HEK293 (cell line): Measurements from ENCODE around the gene LILRB3.
A peak's percentile ranks its signal among the peaks of the same experiment; 100 is the strongest.

Experiments used
- GFI1B ChIP-seq: fragments of 450-650 bp; formaldehyde crosslinking; IDR thresholded peaks from 2 replicates; pipeline ENCODE4 v1.5.1; 2016; ENCODE audit warnings: missing biosample characterization, missing genetic modification characterization
- GLI2 ChIP-seq: fragments of 450-650 bp; formaldehyde crosslinking; IDR thresholded peaks from 2 replicates; pipeline ENCODE4; 2017; ENCODE audit warnings: missing biosample characterization, missing genetic modification characterization, low read depth, borderline replicate concordance
- HOXD13 ChIP-seq: sonication (generic); formaldehyde crosslinking; IDR thresholded peaks from 2 replicates; pipeline ENCODE4 v1.8.0; 2022; ENCODE audit warnings: missing genetic modification reagents, borderline replicate concordance
- MEIS1 ChIP-seq: sonication (generic); formaldehyde crosslinking; IDR thresholded peaks from 2 replicates; pipeline ENCODE4 v1.8.1; 2022; ENCODE audit warnings: missing genetic modification reagents, mild to moderate bottlenecking, borderline replicate concordance
- MZF1 ChIP-seq: fragments of 450-650 bp; formaldehyde crosslinking; IDR thresholded peaks from 2 replicates; pipeline ENCODE4 v1.5.1; 2017; ENCODE audit warnings: missing biosample characterization, missing genetic modification characterization, borderline replicate concordance
- OSR2 ChIP-seq: fragments of 450-650 bp; formaldehyde crosslinking; IDR thresholded peaks from 2 replicates; pipeline ENCODE4 v1.5.1; 2016; ENCODE audit warnings: missing biosample characterization, missing genetic modification characterization
- PATZ1 ChIP-seq: fragments of 450-650 bp; formaldehyde crosslinking; IDR thresholded peaks from 2 replicates; pipeline ENCODE4 v1.5.1; 2016; ENCODE audit warnings: missing biosample characterization, missing genetic modification characterization
- SCRT1 ChIP-seq: fragments of 450-650 bp; formaldehyde crosslinking; IDR thresholded peaks from 2 replicates; pipeline ENCODE4 v1.5.1; 2016; ENCODE audit warnings: missing biosample characterization, missing genetic modification characterization, borderline replicate concordance
- TRIM28 ChIP-seq: IDR thresholded peaks from 2 replicates; pipeline ENCODE4 v1.6.1; 2011; ENCODE audit warnings: low read length, control low read depth, borderline replicate concordance
- ZNF146 ChIP-seq: fragments of 450-650 bp; formaldehyde crosslinking; IDR thresholded peaks from 2 replicates; pipeline ENCODE4 v1.5.1; 2016; ENCODE audit warnings: missing biosample characterization, missing genetic modification characterization
- ZNF157 ChIP-seq: fragments of 450-650 bp; formaldehyde crosslinking; IDR thresholded peaks from 2 replicates; pipeline ENCODE4 v1.5.1; 2016; ENCODE audit warnings: missing biosample characterization, missing genetic modification characterization
- ZNF2 ChIP-seq: fragments of 450-650 bp; formaldehyde crosslinking; IDR thresholded peaks from 2 replicates; pipeline ENCODE4 v1.5.1; 2016; ENCODE audit warnings: missing biosample characterization, missing genetic modification characterization
- ZNF211 ChIP-seq: fragments of 450-650 bp; formaldehyde crosslinking; IDR thresholded peaks from 2 replicates; pipeline ENCODE4 v1.5.1; 2016; ENCODE audit warnings: low read depth, missing biosample characterization, missing genetic modification characterization
- ZNF214 ChIP-seq: fragments of 450-650 bp; formaldehyde crosslinking; IDR thresholded peaks from 2 replicates; pipeline ENCODE4 v1.5.1; 2017; ENCODE audit warnings: missing biosample characterization, mild to moderate bottlenecking, missing genetic modification characterization, borderline replicate concordance
- ZNF24 ChIP-seq: fragments of 450-650 bp; formaldehyde crosslinking; IDR thresholded peaks from 2 replicates; pipeline ENCODE4 v1.5.1; 2016; ENCODE audit warnings: missing biosample characterization, missing genetic modification characterization
- ZNF248 ChIP-seq: fragments of 450-650 bp; formaldehyde crosslinking; IDR thresholded peaks from 2 replicates; pipeline ENCODE4 v1.5.1; 2017; ENCODE audit warnings: missing biosample characterization, missing genetic modification characterization
- ZNF274 ChIP-seq, 2 experiments: fragments of 200-500 bp in 1 of 2; fragments of 450-650 bp in 1 of 2; sonication (Bioruptor generic) in 1 of 2; formaldehyde crosslinking in 1 of 2; IDR thresholded peaks; 2 replicates each; pipeline versions ENCODE4 v1.5.1 to v1.6.1; 2014 to 2016; ENCODE audit warnings: borderline replicate concordance in 1 of 2, inconsistent platforms in 1 of 2, low read length in 1 of 2, missing biosample characterization in 1 of 2, missing genetic modification characterization in 1 of 2
- ZNF341 ChIP-seq: fragments of 450-650 bp; formaldehyde crosslinking; IDR thresholded peaks from 2 replicates; pipeline ENCODE4; 2016; ENCODE audit warnings: low read depth, missing biosample characterization, missing genetic modification characterization
- ZNF391 ChIP-seq: fragments of 450-650 bp; formaldehyde crosslinking; IDR thresholded peaks from 2 replicates; pipeline ENCODE4 v1.5.1; 2016; ENCODE audit warnings: low read depth, missing biosample characterization, missing genetic modification characterization, borderline replicate concordance
- ZNF423 ChIP-seq: fragments of 450-650 bp; formaldehyde crosslinking; IDR thresholded peaks from 2 replicates; pipeline ENCODE4 v1.5.1; 2016; ENCODE audit warnings: missing biosample characterization, missing genetic modification characterization
- ZNF501 ChIP-seq: fragments of 450-650 bp; formaldehyde crosslinking; IDR thresholded peaks from 2 replicates; pipeline ENCODE4 v1.5.1; 2016; ENCODE audit warnings: missing biosample characterization, missing genetic modification characterization
- ZNF530 ChIP-seq: fragments of 450-650 bp; formaldehyde crosslinking; IDR thresholded peaks from 2 replicates; pipeline ENCODE4 v1.5.1; 2016; ENCODE audit warnings: low read depth, missing biosample characterization, missing genetic modification characterization
- ZNF558 ChIP-seq: fragments of 450-650 bp; formaldehyde crosslinking; IDR thresholded peaks from 2 replicates; pipeline ENCODE4 v1.5.1; 2016; ENCODE audit warnings: missing biosample characterization, missing genetic modification characterization
- ZNF707 ChIP-seq: fragments of 450-650 bp; formaldehyde crosslinking; IDR thresholded peaks from 2 replicates; pipeline ENCODE4 v1.5.1; 2016; ENCODE audit warnings: missing biosample characterization, missing genetic modification characterization
- TF ChIP-seq, protein P1 (sequence below): fragments of 450-650 bp; formaldehyde crosslinking; IDR thresholded peaks from 2 replicates; pipeline ENCODE4 v1.5.1; 2016; ENCODE audit warnings: missing biosample characterization, missing genetic modification characterization
- TF ChIP-seq, protein P2 (sequence below): fragments of 450-650 bp; formaldehyde crosslinking; IDR thresholded peaks from 2 replicates; pipeline ENCODE4 v1.5.1; 2016; ENCODE audit warnings: missing biosample characterization, missing genetic modification characterization
- TF ChIP-seq, protein P3 (sequence below): fragments of 450-650 bp; formaldehyde crosslinking; IDR thresholded peaks from 2 replicates; pipeline ENCODE4 v1.5.1; 2017; ENCODE audit warnings: missing biosample characterization, missing genetic modification characterization

LILRB3 gene

GRCh38 chr19:54191011-54191810, 31.6 kb downstream of the LILRB3 start, which contains the start of gene TSEN34 (continued):
- TF ChIP-seq ZNF214 (tag by site-specific recombination) (no peak), ZNF558 (tag by site-specific recombination) (no peak), OSR2 (tag by site-specific recombination) (0 out of 2 replicates have a peak, but pooled peaks have one; percentile 11), MZF1 (tag by site-specific recombination) (no peak), ZNF391 (tag by site-specific recombination) (peak; percentile 80), SCRT1 (tag by site-specific recombination) (no peak), ZNF501 (tag by site-specific recombination) (peak; percentile 49; the same call in 1 of the 2 replicates), ZNF707 (tag by site-specific recombination) (no peak), ZNF341 (tag by site-specific recombination) (peak; percentile 92), GLI2 (tag by site-specific recombination) (no peak), HOXD13 (CRISPR knock-in tag) (no peak), ZNF24 (tag by site-specific recombination) (no peak), ZNF211 (no peak), ZNF274 (IDR thresholded peaks at IDR 0.05; ENCODE audit: low read length) (no peak), ZNF274 (tag by site-specific recombination; IDR thresholded peaks at IDR 0.05; ENCODE audit: borderline replicate concordance) (no peak), ZNF530 (no peak), ZNF157 (tag by site-specific recombination) (no peak), ZNF423 (peak; percentile 70; the same call in 1 of the 2 replicates), TRIM28 (no peak), GFI1B (no peak), ZNF2 (tag by site-specific recombination) (no peak), ZNF248 (no peak), MEIS1 (CRISPR knock-in tag) (no peak), PATZ1 (tag by site-specific recombination) (peak; percentile 44), ZNF146 (tag by site-specific recombination) (no peak)
- TF ChIP-seq, protein P1, sequence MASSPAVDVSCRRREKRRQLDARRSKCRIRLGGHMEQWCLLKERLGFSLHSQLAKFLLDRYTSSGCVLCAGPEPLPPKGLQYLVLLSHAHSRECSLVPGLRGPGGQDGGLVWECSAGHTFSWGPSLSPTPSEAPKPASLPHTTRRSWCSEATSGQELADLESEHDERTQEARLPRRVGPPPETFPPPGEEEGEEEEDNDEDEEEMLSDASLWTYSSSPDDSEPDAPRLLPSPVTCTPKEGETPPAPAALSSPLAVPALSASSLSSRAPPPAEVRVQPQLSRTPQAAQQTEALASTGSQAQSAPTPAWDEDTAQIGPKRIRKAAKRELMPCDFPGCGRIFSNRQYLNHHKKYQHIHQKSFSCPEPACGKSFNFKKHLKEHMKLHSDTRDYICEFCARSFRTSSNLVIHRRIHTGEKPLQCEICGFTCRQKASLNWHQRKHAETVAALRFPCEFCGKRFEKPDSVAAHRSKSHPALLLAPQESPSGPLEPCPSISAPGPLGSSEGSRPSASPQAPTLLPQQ (tag by site-specific recombination) = peak; percentile 56; the same call in 1 of the 2 replicates
- TF ChIP-seq, protein P2, sequence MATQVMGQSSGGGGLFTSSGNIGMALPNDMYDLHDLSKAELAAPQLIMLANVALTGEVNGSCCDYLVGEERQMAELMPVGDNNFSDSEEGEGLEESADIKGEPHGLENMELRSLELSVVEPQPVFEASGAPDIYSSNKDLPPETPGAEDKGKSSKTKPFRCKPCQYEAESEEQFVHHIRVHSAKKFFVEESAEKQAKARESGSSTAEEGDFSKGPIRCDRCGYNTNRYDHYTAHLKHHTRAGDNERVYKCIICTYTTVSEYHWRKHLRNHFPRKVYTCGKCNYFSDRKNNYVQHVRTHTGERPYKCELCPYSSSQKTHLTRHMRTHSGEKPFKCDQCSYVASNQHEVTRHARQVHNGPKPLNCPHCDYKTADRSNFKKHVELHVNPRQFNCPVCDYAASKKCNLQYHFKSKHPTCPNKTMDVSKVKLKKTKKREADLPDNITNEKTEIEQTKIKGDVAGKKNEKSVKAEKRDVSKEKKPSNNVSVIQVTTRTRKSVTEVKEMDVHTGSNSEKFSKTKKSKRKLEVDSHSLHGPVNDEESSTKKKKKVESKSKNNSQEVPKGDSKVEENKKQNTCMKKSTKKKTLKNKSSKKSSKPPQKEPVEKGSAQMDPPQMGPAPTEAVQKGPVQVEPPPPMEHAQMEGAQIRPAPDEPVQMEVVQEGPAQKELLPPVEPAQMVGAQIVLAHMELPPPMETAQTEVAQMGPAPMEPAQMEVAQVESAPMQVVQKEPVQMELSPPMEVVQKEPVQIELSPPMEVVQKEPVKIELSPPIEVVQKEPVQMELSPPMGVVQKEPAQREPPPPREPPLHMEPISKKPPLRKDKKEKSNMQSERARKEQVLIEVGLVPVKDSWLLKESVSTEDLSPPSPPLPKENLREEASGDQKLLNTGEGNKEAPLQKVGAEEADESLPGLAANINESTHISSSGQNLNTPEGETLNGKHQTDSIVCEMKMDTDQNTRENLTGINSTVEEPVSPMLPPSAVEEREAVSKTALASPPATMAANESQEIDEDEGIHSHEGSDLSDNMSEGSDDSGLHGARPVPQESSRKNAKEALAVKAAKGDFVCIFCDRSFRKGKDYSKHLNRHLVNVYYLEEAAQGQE (tag by site-specific recombination) = peak; percentile 63; the same call in 1 of the 2 replicates
- TF ChIP-seq, protein P3, sequence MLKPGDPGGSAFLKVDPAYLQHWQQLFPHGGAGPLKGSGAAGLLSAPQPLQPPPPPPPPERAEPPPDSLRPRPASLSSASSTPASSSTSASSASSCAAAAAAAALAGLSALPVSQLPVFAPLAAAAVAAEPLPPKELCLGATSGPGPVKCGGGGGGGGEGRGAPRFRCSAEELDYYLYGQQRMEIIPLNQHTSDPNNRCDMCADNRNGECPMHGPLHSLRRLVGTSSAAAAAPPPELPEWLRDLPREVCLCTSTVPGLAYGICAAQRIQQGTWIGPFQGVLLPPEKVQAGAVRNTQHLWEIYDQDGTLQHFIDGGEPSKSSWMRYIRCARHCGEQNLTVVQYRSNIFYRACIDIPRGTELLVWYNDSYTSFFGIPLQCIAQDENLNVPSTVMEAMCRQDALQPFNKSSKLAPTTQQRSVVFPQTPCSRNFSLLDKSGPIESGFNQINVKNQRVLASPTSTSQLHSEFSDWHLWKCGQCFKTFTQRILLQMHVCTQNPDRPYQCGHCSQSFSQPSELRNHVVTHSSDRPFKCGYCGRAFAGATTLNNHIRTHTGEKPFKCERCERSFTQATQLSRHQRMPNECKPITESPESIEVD (tag by site-specific recombination) = no peak
